Neuronal stem cell (in vitro differentiated cells): ENCODE results near the gene PMPCA.

ENCODE experiments used
- DNase-seq: peaks from one replicate; pipeline ENCODE4 v3.0.0-alpha.2; 2013; ENCODE audit warnings: low spot score
- H2AFZ ChIP-seq: one replicate; pipeline ENCODE4 v1.6.1; 2013; ENCODE audit warnings: mild to moderate bottlenecking, low read length, inconsistent platforms
- H2AK5ac ChIP-seq: 2 replicates; pipeline ENCODE4 v1.6.1; 2013; ENCODE audit warnings: low read depth, mild to moderate bottlenecking, inconsistent platforms, low read length, moderate library complexity, mixed read lengths
- H2BK120ac ChIP-seq: 2 replicates; pipeline ENCODE4 v1.6.1; 2013; ENCODE audit warnings: low read depth, mild to moderate bottlenecking, inconsistent platforms, low read length, moderate library complexity, mixed read lengths
- H2BK12ac ChIP-seq: one replicate; pipeline ENCODE4 v1.6.1; 2013; ENCODE audit warnings: low read length, inconsistent platforms
- H2BK15ac ChIP-seq: 2 replicates; pipeline ENCODE4 v1.6.1; 2013; ENCODE audit warnings: mild to moderate bottlenecking, low read length, inconsistent platforms, mixed read lengths
- H2BK5ac ChIP-seq: one replicate; pipeline ENCODE4 v1.6.1; 2013; ENCODE audit warnings: inconsistent platforms, mild to moderate bottlenecking, low read length, moderate library complexity
- H3K14ac ChIP-seq: one replicate; pipeline ENCODE4 v1.6.1; 2013; ENCODE audit warnings: low read length, inconsistent platforms
- H3K18ac ChIP-seq: 2 replicates; pipeline ENCODE4 v1.6.1; 2013; ENCODE audit warnings: low read length, inconsistent platforms
- H3K23ac ChIP-seq: 2 replicates; pipeline ENCODE4 v1.6.1; 2013; ENCODE audit warnings: low read depth, mild to moderate bottlenecking, mixed read lengths, low read length, inconsistent platforms; ENCODE audit not compliant: poor library complexity
- H3K27ac ChIP-seq: replicated peaks from 3 replicates; pipeline ENCODE4 v1.5.1; 2013; ENCODE audit warnings: low read length, inconsistent platforms
- H3K27me3 ChIP-seq, 3 experiments: 2 replicates each; pipeline ENCODE4 v1.6.1; 2013; ENCODE audit warnings: low read length in 3 of 3, mild to moderate bottlenecking in 2 of 3, inconsistent platforms in 1 of 3, low read depth in 1 of 3, mixed read lengths in 1 of 3, moderate library complexity in 1 of 3; ENCODE audit not compliant: control insufficient read depth in 3 of 3, insufficient read depth in 3 of 3
- H3K36me3 ChIP-seq, 2 donors: replicated peaks in 1 of 2; 2 replicates each; pipeline ENCODE4 v1.6.1; 2013; ENCODE audit warnings: low read length in 2 of 2; ENCODE audit not compliant: control insufficient read depth in 2 of 2, insufficient read depth in 2 of 2
- H3K4ac ChIP-seq: 2 replicates; pipeline ENCODE4 v1.6.1; 2013; ENCODE audit warnings: inconsistent platforms, mild to moderate bottlenecking, low read length, moderate library complexity
- H3K4me1 ChIP-seq, 2 donors: 1 replicate in 1 of 2; 2 replicates in 1 of 2; pipeline ENCODE4 v1.6.1; 2013; ENCODE audit warnings: low read length in 2 of 2, low read depth in 1 of 2; ENCODE audit not compliant: control insufficient read depth in 2 of 2, insufficient read depth in 1 of 2
- H3K4me2 ChIP-seq: one replicate; pipeline ENCODE4 v1.6.1; 2013; ENCODE audit warnings: mild to moderate bottlenecking, low read length, inconsistent platforms; ENCODE audit not compliant: insufficient read depth, poor library complexity, severe bottlenecking
- H3K4me3 ChIP-seq, 2 donors: 2 replicates each; pipeline ENCODE4 v1.5.1; 2013; ENCODE audit warnings: low read length in 2 of 2, mild to moderate bottlenecking in 2 of 2, inconsistent platforms in 1 of 2, moderate library complexity in 1 of 2
- H3K79me1 ChIP-seq: one replicate; pipeline ENCODE4 v1.6.1; 2013; ENCODE audit warnings: low read depth, mild to moderate bottlenecking, inconsistent platforms, low read length, moderate library complexity
- H3K9ac ChIP-seq: one replicate; pipeline ENCODE4 v1.6.1; 2013; ENCODE audit warnings: mild to moderate bottlenecking, low read depth, low read length, inconsistent platforms; ENCODE audit not compliant: poor library complexity
- H3K9me3 ChIP-seq, 2 donors: replicated peaks in 1 of 2; 2 replicates each; pipeline versions ENCODE3 to v1.6.1; 2013; ENCODE audit warnings: low read length in 2 of 2, mild to moderate bottlenecking in 2 of 2, inconsistent platforms in 1 of 2, low read depth in 1 of 2, mixed read lengths in 1 of 2, moderate library complexity in 1 of 2; ENCODE audit not compliant: control insufficient read depth in 2 of 2, insufficient read depth in 1 of 2
- H4K8ac ChIP-seq: one replicate; pipeline ENCODE4 v1.6.1; 2013; ENCODE audit warnings: low read depth, mild to moderate bottlenecking, inconsistent platforms, low read length, moderate library complexity
- H4K91ac ChIP-seq: one replicate; pipeline ENCODE4 v1.6.1; 2013; ENCODE audit warnings: low read length, low read depth, mild to moderate bottlenecking, inconsistent platforms; ENCODE audit not compliant: poor library complexity
- WGBS, 2 donors: extraction: QIAGEN DNeasy Blood & Tissue Kit; methylation state at CpG; one replicate each; pipeline ENCODE4 v1.1.7; 2013; ENCODE audit warnings: missing lambda C conversion rate in 2 of 2, mixed read lengths in 1 of 2; ENCODE audit not compliant: insufficient read length in 2 of 2, insufficient replicate concordance in 1 of 2; ENCODE audit errors: extremely low coverage in 2 of 2; 5-methylcytosine and 5-hydroxymethylcytosine counted together

Gene PMPCA

GRCh38 chr9:136377341-136378169 lies 32.9 kb upstream of the PMPCA start:
- no peak for DNase-seq

GRCh38 chr9:136378170-136379002 lies 32.1 kb upstream of the PMPCA start:
- Histone ChIP-seq H3K4ac (no peak overlapping the region), H3K9ac (no peak overlapping the region), H2AFZ (no peak overlapping the region), H3K4me3 (no peak overlapping the region), H3K4me2 (no peak overlapping the region), H3K4me1 (peaks cover 0 to 6% of the 10 kb centered on the region in 2 donors), H2AK5ac (no peak overlapping the region), H2BK5ac (no peak overlapping the region), H4K91ac (no peak overlapping the region), H3K14ac (no peak overlapping the region), H3K27me3 (no peaks in the 10 kb centered on the region), H4K8ac (no peak overlapping the region), H3K9me3 (no peaks in the 10 kb centered on the region), H2BK12ac (no peak overlapping the region), H2BK15ac (no peak overlapping the region), H3K18ac (no peak overlapping the region), H3K79me1 (peaks cover 2% of the 10 kb centered on the region), H3K27ac (no peak overlapping the region), H2BK120ac (no peak overlapping the region), H3K36me3 (peaks cover 35 to 75% of the 10 kb centered on the region in 2 donors), H3K23ac (no peak overlapping the region)
- DNase-seq, result no peak
- no CpG with 5 or more reads among the region's 28 CpGs for WGBS, 2 donors

More at GRCh38 chr9:136377341-136378169, 32.9 kb upstream of the PMPCA start:
- no peak overlapping the region for H4K91ac ChIP-seq
- H2BK15ac ChIP-seq, result no peak overlapping the region
- no peak overlapping the region for H2BK5ac ChIP-seq
- H3K4me3 ChIP-seq, result no peak overlapping the region
- no peaks in the 10 kb centered on the region for H3K27me3 ChIP-seq
- no peak overlapping the region for H3K4ac ChIP-seq
- H2BK120ac ChIP-seq, result no peak overlapping the region
- WGBS, 2 donors, result no CpG with 5 or more reads among the region's 32 CpGs
- no peak overlapping the region for H3K14ac ChIP-seq
- H3K23ac ChIP-seq, result no peak overlapping the region
- H3K4me1 ChIP-seq, result peaks cover 5 to 14% of the 10 kb centered on the region in 2 donors
- H3K9me3 ChIP-seq, result no peaks in the 10 kb centered on the region
- H4K8ac ChIP-seq, result no peak overlapping the region
- peaks cover 27 to 67% of the 10 kb centered on the region in 2 donors for H3K36me3 ChIP-seq
- no peak overlapping the region for H3K4me2 ChIP-seq
- H2BK12ac ChIP-seq, result no peak overlapping the region
- no peak overlapping the region for H3K9ac ChIP-seq
- no peak overlapping the region for H2AFZ ChIP-seq
- peaks cover 2% of the 10 kb centered on the region for H3K79me1 ChIP-seq
- H2AK5ac ChIP-seq, result no peak overlapping the region
- H3K18ac ChIP-seq, result no peak overlapping the region
- H3K27ac ChIP-seq, result no peak overlapping the region

- no peak overlapping the region for H2BK5ac ChIP-seq
- H3K4me2 ChIP-seq, result no peak overlapping the region
- no CpG with 5 or more reads among the region's 18 CpGs for WGBS, 2 donors
- no peak overlapping the region for H3K14ac ChIP-seq
- no peak for DNase-seq
- H4K8ac ChIP-seq, result no peak overlapping the region
- H4K91ac ChIP-seq, result no peak overlapping the region
- no peak overlapping the region for H3K23ac ChIP-seq
- no peak overlapping the region for H3K4me3 ChIP-seq
- H2AFZ ChIP-seq, result no peak overlapping the region
- H3K79me1 ChIP-seq, result peaks cover 2% of the 10 kb centered on the region
- peaks cover 38 to 80% of the 10 kb centered on the region in 2 donors for H3K36me3 ChIP-seq
- no peak overlapping the region for H2BK120ac ChIP-seq
- H2BK12ac ChIP-seq, result no peak overlapping the region
- H3K4ac ChIP-seq, result no peak overlapping the region
- no peak overlapping the region for H2AK5ac ChIP-seq
- no peak overlapping the region for H3K27ac ChIP-seq
- no peak overlapping the region for H3K9ac ChIP-seq
- H3K4me1 ChIP-seq, result no peaks in the 10 kb centered on the region
- no peak overlapping the region for H2BK15ac ChIP-seq
- H3K18ac ChIP-seq, result no peak overlapping the region
- H3K27me3 ChIP-seq, result no peaks in the 10 kb centered on the region
- no peaks in the 10 kb centered on the region for H3K9me3 ChIP-seq
These were observed 31.5 kb upstream of the PMPCA start for GRCh38 chr9:136379003-136379287.

GRCh38 chr9:136379401-136379800 lies 31.1 kb upstream of the PMPCA start:
- H3K4me2 ChIP-seq, result no peak overlapping the region
- WGBS, 2 donors, result no CpG with 5 or more reads among the region's 11 CpGs
- no peak overlapping the region for H3K14ac ChIP-seq
- H3K36me3 ChIP-seq, result peaks cover 43 to 85% of the 10 kb centered on the region in 2 donors
- H4K91ac ChIP-seq, result no peak overlapping the region
- no peaks in the 10 kb centered on the region for H3K27me3 ChIP-seq
- H3K9me3 ChIP-seq, result no peaks in the 10 kb centered on the region
- H3K4ac ChIP-seq, result no peak overlapping the region
- no peak overlapping the region for H4K8ac ChIP-seq
- no peak for DNase-seq
- H3K4me1 ChIP-seq, result no peaks in the 10 kb centered on the region
- H2BK15ac ChIP-seq, result no peak overlapping the region
- H3K4me3 ChIP-seq, result no peak overlapping the region
- no peak overlapping the region for H3K18ac ChIP-seq
- no peak overlapping the region for H3K23ac ChIP-seq
- no peak overlapping the region for H2BK120ac ChIP-seq
- no peak overlapping the region for H2BK12ac ChIP-seq
- H2AFZ ChIP-seq, result no peak overlapping the region
- no peak overlapping the region for H3K27ac ChIP-seq
- H2AK5ac ChIP-seq, result no peak overlapping the region
- no peaks in the 10 kb centered on the region for H3K79me1 ChIP-seq
- H3K9ac ChIP-seq, result no peak overlapping the region
- no peak overlapping the region for H2BK5ac ChIP-seq
